ENCODE data around the gene VPS4A. TPM values are rescaled to one million over a fixed set of nuclear protein-coding genes. Genes with fewer than 3 reads are reported as not detected.

The VPS4A gene
- total RNA-seq, 8 experiments from 2014 or later, result 28.3 to 51.8 (median 42.8) TPM

- no peak for ATAC-seq (replicated peaks in 6 of 8)
- Histone ChIP-seq H3K4me3 (no peak overlapping the region), H3K27ac (no peak overlapping the region), H3K4me1 (replicated peaks in 1 of 2) (no peaks in the 10 kb centered on the region)
- in situ Hi-C loops (cut with MboI; ENCODE audit: low pct_unique_long_range_greater_than_20kb in 2 of 9, low sequenced_read_pairs in 9 of 9, unreplicated experiment in 9 of 9), result no loop called here
- 83 to 100% (median 86%) methylated on average over 1 of the region's 2 CpGs; no CpG with 5 or more reads in 7 of the 10 experiments for WGBS, 10 experiments
Measured at GRCh38 chr16:69364088-69364487, 52.9 kb downstream of the VPS4A start.

- 56 to 100% (median 93%) methylated on average over 1 to 2 of the region's 2 CpGs; no CpG with 5 or more reads in 3 of the 10 experiments for WGBS, 10 experiments
- in situ Hi-C loops (cut with MboI; ENCODE audit: low pct_unique_long_range_greater_than_20kb in 2 of 9, low sequenced_read_pairs in 9 of 9, unreplicated experiment in 9 of 9), result no loop called here
- Histone ChIP-seq H3K4me3 (no peak overlapping the region), H3K4me1 (replicated peaks in 1 of 2) (no peaks in the 10 kb centered on the region), H3K27ac (no peak overlapping the region)
- no peak for ATAC-seq (replicated peaks in 6 of 8)
Measured at GRCh38 chr16:69365901-69366300, 54.8 kb downstream of the VPS4A start.

GRCh38 chr16:69366431-69366830 lies 55.3 kb downstream of the VPS4A start:
- Histone ChIP-seq H3K4me1 (replicated peaks in 1 of 2) (no peaks in the 10 kb centered on the region), H3K4me3 (no peak overlapping the region), H3K27ac (no peak overlapping the region)
- WGBS, 10 experiments, result 90 to 100% (median 94%) methylated on average over 2 to 6 of the region's 7 CpGs; no CpG with 5 or more reads in 5 of the 10 experiments
- no peak for ATAC-seq (replicated peaks in 6 of 8)
- in situ Hi-C loops (cut with MboI; ENCODE audit: low pct_unique_long_range_greater_than_20kb in 2 of 9, low sequenced_read_pairs in 9 of 9, unreplicated experiment in 9 of 9), result no loop called here

- ATAC-seq (replicated peaks in 6 of 8), result no peak
- H3K4me1 ChIP-seq (replicated peaks in 1 of 2), result no peaks in the 10 kb centered on the region
- no peak overlapping the region for H3K4me3 ChIP-seq
- WGBS, 10 experiments, result 74 to 100% (median 88%) methylated on average over 1 to 6 of the region's 7 CpGs; no CpG with 5 or more reads in 4 of the 10 experiments
- in situ Hi-C loops (cut with MboI; ENCODE audit: low pct_unique_long_range_greater_than_20kb in 2 of 9, low sequenced_read_pairs in 9 of 9, unreplicated experiment in 9 of 9), result no loop called here
- H3K27ac ChIP-seq, result no peak overlapping the region
Measured at GRCh38 chr16:69367980-69368379, 56.8 kb downstream of the VPS4A start.

GRCh38 chr16:69368866-69369265 lies 57.7 kb downstream of the VPS4A start:
- no peak overlapping the region for H3K4me3 ChIP-seq
- H3K4me1 ChIP-seq (replicated peaks in 1 of 2), result no peaks in the 10 kb centered on the region
- H3K27ac ChIP-seq, result no peak overlapping the region
- in situ Hi-C loops (cut with MboI; ENCODE audit: low pct_unique_long_range_greater_than_20kb in 2 of 9, low sequenced_read_pairs in 9 of 9, unreplicated experiment in 9 of 9), result no loop called here
- 89 to 100% (median 98%) methylated on average over 1 to 4 of the region's 4 CpGs; no CpG with 5 or more reads in 5 of the 10 experiments for WGBS, 10 experiments
- no peak for ATAC-seq (replicated peaks in 6 of 8)

GRCh38 chr16:69371564-69371963 lies 60.4 kb downstream of the VPS4A start:
- Histone ChIP-seq H3K4me3 (no peak overlapping the region), H3K4me1 (replicated peaks in 1 of 2) (no peaks in the 10 kb centered on the region), H3K27ac (no peak overlapping the region)
- no peak for ATAC-seq (replicated peaks in 6 of 8)
- WGBS, 10 experiments, result 74 to 100% (median 100%) methylated on average over 1 to 2 of the region's 2 CpGs; no CpG with 5 or more reads in 1 of the 10 experiments
- in situ Hi-C loops (cut with MboI; ENCODE audit: low pct_unique_long_range_greater_than_20kb in 2 of 9, low sequenced_read_pairs in 9 of 9, unreplicated experiment in 9 of 9), result no loop called here

GRCh38 chr16:69373019-69373418 lies 61.9 kb downstream of the VPS4A start:
- H3K27ac ChIP-seq, result no peak overlapping the region
- ATAC-seq (replicated peaks in 6 of 8), result no peak

More at GRCh38 chr16:69373019-69373418, 61.9 kb downstream of the VPS4A start:
- in situ Hi-C loops (cut with MboI; ENCODE audit: low pct_unique_long_range_greater_than_20kb in 2 of 9, low sequenced_read_pairs in 9 of 9, unreplicated experiment in 9 of 9), result no loop called here
- WGBS, 10 experiments, result 78 to 100% (median 88%) methylated on average over 1 of the region's 1 CpG; no CpG with 5 or more reads in 5 of the 10 experiments
- Histone ChIP-seq H3K4me1 (replicated peaks in 1 of 2) (no peaks in the 10 kb centered on the region), H3K4me3 (no peak overlapping the region)

Other genes starting within 250 kb of the VPS4A start
- gene HAS3, start 205.7 kb upstream of the VPS4A start, total RNA-seq, result 10 to 100 TPM in 3 of 8 experiments, 1 to 10 TPM in 5; 1.0 to 38.8 (median 2.5) TPM
- gene CHTF8, start 178.8 kb upstream of the VPS4A start, total RNA-seq, result 100 to 1,000 TPM in 1 of 8 experiments, 10 to 100 TPM in 7; 29.4 to 111 (median 54.2) TPM
- 10 to 100 TPM; 13.3 to 71.5 (median 24.4) TPM for gene UTP4, start 178.7 kb upstream of the VPS4A start, total RNA-seq
- 10 to 100 TPM in 3 of 8 experiments, 1 to 10 TPM in 5; 4.7 to 34.7 (median 9.2) TPM for gene SNTB2, start 124.2 kb upstream of the VPS4A start, total RNA-seq
- gene PDF, start 19.2 kb downstream of the VPS4A start, total RNA-seq, result 10 to 100 TPM in 1 of 8 experiments, 1 to 10 TPM in 7; 3.0 to 12.8 (median 5.8) TPM
- 10 to 100 TPM; 20.8 to 46.9 (median 28.0) TPM for gene COG8, start 28.2 kb downstream of the VPS4A start, total RNA-seq
- 10 to 100 TPM; 10.2 to 44.6 (median 22.4) TPM for gene NIP7, start 28.4 kb downstream of the VPS4A start, total RNA-seq
- gene TMED6, start 40.4 kb downstream of the VPS4A start, total RNA-seq, result 1 to 10 TPM in 3 of 8 experiments, under 1 TPM in 5; 0.33 to 3.8 (median 0.79) TPM
- 10 to 100 TPM; 10.0 to 32.6 (median 20.5) TPM for gene TERF2, start 74.7 kb downstream of the VPS4A start, total RNA-seq
- gene CYB5B, start 113.3 kb downstream of the VPS4A start, total RNA-seq, result 100 to 1,000 TPM in 2 of 8 experiments, 10 to 100 TPM in 6; 26.4 to 139 (median 81.4) TPM